Measurements from ENCODE around the gene LIN7C.
"Not testable (repeated sequence)": the region's sequence is repeated elsewhere in the genome, so short reads cannot be mapped to it uniquely, and the experiment has no call there.

LIN7C gene, protein sequence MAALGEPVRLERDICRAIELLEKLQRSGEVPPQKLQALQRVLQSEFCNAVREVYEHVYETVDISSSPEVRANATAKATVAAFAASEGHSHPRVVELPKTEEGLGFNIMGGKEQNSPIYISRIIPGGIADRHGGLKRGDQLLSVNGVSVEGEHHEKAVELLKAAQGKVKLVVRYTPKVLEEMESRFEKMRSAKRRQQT

DNA sequence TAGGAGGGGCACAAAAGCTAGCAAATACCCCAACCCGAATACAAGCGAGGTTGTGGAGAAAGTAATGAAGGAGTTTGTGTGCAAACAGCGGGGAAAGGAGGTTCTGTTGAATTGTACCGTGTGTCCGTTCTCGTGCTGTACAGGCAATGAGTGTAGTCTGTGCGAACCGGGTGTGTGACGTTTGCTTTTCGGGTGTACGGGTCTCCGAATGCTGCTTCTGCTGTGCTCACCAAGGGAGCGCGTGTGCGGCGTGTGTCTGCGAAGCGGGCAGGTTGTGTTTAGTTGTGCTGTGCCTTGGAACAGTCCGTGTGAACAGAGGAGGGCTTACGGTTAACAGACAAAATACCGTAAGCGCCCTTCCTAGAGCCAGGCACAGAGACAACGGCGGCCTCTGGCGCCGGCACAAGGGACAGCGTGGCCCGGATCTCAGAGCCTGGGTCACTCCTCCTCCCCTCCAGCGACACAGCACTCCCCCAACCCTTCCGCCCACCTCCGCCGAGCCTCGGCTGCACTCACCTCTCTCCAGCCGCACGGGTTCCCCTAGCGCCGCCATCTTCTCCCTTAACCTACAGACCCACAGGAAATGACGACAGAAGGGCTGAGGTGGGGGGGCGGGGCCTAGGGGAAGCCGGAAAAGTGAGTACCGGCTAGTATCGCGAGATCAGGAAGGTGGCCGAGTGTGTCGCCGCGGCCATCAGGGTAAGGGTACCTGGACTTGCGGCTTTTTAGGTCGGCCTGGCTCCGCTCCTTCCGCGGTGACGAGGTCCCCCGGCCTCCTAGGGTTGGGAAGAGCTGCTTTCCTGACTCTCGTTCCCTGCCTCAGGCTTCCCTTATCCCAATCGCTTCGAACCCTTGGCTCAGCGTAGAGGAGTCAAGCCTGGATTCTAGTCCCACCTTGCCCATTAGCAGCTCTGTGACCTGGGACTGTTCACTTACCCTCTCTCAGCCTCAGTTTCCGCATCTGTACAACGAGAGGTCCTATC is at the start of gene LIN7C:
Gene LIN7C (minus strand): TSS at position 570 of the 983 bp plus-strand sequence. CDS start 17 bp downstream, at position 553.
- DNase-seq, result peak; percentile 95

DNA sequence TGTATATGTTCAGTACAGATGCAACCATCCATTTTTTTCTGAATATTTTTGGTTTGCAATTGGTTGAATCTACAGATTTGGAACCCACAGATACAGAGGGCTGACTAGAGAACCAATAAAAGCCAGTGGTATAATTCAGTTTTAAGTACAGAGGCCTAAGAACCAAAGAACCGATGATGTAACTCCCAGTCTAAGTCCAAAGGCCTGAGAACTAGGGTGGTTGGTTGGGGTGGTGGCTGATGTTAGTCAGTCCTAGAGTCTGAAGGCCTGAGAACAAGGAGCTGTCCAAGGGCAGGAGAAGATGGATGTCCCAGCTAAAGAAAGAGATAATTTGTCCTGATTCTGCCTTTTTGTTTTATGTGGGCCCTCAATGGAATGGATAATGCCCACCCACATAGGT is 48.7 kb upstream of the LIN7C start:
- DNase-seq, result no peak

DNA sequence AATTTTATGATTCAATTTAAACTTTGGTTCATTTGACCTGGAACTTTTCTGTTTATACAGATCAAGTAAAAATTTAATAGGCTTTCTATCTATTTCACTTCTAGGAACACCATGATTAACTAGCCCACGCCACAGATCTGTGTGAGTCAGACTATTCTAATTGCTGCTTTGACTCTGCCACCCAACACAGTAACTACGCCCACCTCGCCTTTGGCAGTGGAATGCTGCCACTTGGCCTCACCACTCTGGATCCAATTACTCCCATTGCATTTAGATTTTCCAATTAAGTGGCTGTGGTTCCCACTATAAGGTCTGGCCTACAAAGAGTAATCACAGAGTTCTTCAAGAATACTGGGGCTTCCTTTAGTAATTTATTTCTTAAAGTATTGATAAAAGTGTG is 46.6 kb upstream of the LIN7C start:
- DNase-seq, result no peak

DNA sequence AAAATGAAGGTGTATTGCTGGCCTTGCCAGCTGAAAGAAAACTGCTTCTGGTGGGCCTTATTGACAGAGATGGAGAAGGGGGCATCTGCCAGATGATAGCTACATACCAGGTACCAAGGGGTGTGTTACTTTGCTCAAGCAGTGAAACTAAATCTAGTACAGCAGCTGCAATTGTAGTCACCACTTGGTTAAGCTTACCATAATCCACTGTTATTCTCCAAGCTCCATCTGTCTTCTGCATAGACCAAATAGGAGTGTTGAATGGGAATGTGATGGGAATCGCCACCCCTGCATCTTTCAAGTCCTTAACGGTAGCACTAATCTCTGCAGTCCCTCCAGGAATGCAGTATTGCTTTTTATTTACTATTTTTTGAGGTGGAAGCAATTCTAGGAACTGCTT is 45.8 kb upstream of the LIN7C start:
- DNase-seq, result no peak

DNA sequence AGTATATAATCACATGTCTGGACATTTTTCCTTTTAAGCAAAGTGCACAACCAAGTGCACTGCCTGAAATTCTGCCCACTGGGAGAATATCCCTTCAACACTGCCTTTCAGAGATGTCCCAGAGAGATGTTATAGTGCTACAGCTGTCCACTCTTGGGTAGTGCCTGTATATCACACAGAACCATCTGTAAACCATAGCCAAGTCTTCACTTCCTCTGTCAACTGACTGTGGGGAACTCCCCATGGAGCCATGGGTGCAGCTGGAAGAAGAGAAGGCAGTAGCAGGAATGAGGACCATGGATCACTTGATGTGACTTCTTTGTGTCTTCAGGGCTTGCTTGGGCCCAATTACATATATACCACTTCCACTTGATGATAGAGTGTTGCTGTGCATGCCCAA is 44.6 kb upstream of the LIN7C start:
- DNase-seq, result no peak

DNA sequence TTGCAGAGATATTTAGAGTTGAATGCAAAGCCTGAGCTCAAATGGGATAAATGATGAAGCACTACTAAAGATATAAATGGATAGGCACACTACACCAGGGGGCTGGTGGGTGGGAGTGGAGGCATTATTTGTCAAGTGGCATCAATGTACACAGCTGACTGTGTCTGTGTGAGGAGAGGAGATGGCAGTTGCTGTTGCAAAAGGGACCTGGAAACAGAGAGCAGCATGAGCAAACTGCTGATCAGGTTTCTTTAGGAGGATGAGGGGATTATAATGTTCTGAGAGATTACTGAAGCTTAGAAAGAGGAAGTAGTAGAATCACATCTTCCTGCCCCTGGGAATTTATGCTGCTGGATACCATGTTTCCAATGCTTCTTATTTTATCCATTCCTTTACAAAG is 39.4 kb upstream of the LIN7C start:
- no peak for DNase-seq

DNA sequence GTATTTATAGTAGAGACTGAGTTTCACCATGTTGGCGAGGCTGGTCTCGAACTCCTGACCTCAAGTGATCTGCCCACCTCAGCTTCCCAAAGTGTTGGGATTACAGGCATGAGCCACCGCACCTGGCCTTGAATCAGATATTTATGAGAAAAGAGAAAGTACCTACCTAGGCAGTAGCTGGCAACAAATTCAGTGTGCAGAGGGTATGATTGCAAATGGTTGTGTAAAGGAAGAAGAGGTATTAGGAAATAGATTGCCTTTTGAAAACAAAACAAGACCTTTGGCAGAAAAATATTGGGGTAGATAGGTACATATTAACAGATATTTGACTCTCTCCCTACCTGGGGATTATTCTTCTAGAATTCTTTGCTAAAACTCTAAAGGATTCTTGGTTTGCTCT is 38.5 kb upstream of the LIN7C start:
- no peak for DNase-seq

DNA sequence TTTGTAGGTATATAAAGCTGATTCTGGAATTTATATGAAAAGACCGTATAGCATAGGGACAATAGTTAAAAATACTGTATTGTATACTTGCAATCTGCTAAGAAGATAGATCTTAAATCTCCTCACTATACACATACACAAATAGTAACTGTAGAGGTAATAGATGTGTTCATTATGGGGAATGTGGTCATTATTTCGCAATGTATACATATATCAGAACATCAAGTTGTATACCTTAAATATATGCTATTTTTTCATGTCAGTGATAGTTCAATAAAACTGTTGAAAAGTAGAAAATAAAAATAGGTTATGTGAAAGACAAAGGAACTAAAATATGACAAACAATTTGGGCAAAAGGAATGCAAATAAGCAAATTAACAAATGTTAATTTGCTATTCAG is 35.2 kb upstream of the LIN7C start:
- no peak for DNase-seq

DNA sequence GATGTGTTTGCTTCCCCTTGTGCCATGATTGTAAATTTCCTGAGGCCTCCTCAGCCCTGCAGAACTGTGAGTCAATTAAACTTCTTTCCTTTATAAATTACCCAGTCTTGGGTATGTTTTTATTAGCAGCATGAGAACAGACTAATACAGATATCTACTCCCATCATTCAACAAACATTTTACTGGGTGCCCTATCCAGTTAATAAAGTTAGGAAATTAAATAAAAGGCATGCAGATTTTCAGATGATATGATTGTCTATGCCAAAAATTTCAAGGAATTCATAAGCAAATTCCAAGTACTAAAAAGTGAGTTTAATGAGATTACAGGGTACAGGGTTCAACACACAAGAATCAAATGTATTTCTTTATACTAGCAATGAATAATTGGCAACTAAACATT is 33.5 kb upstream of the LIN7C start:
- no peak for DNase-seq

DNA sequence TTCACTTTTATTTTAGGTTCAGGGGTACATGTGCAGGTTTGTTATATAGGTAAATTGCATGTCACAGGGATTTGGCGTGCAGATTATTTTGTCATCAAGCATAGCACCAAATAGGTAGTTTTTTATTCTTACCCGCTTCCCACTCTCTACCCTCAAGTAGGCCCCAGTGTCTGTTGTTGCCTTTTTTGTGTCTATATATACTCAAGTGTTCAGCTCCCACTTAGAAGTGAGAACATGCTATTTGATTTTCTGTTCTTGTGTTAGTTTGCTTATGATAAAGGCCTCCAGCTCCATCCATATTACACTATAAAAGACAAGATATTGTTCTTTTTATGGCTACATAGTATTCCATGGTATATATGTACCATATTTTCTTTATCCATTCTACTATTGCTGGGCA is 28.5 kb upstream of the LIN7C start:
- no peak for DNase-seq

DNA sequence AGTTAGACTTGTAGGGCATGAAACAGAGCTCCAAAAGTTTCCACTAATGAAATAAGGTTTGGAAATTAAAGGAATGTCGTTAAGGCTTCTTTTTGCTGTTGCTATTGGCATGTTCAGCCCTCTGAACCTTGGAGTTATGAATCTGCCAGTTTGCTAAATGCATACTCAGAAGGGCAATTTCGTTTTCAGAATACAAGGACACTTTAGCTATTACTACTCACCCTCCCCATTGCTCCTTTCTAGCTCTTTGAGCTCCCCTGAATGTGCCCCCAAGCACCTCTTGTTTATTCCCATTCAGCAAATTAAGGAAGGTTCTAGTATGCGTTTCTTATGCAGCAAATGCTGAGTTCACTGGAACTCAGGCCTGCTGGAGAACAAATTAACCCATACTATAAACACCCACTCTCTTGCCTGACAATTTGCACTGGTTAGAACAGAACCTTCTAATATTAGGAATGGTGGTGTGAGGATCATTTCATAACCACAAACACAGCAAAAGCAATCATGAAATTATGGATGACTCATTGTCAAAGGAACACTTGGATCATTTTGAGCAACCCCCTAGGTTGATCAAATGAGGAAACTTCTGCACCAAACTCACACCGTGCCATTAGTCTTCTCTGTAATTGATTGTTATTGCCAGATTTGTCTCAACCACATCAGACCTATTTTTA is 26.2 kb upstream of the LIN7C start:
- DNase-seq, result no peak

DNA sequence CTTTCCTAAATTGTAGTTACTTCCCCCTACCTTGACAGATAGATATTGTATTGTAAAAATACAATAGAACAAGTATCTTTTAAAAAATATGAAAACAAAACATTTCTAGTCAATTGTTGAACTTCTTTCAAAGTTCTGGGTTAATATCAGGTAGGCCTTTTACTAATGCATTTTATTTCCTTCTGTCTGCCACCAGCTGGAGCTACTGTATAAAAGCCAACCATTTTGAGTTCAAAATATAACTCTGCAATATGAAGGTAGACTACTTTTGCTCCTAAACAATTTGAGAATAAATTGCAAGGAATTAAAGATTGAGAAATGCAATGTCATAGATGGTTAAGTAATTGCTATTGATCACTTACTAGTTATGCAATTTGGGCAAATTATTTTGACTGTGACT is 22.1 kb upstream of the LIN7C start:
- no peak for DNase-seq

DNA sequence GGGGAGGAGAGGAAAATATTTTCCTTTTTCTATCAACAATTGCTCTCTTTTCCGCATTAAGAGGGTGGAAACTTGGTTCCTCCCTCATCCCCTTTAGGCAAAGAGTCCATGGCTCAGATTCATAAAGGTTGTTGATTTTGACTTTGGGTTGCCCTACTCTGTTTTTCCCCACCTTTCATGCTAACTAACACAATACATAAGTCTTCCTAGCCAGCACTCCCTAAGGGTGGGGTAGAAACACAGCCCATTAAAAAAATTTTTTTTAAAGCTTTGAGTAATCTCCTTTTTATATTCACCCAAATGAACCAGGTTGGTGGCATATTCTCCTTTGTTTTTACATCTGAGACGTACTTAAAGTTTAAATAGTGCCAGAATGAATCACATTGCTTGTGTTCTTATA is 20.0 kb upstream of the LIN7C start:
- no peak for DNase-seq

DNA sequence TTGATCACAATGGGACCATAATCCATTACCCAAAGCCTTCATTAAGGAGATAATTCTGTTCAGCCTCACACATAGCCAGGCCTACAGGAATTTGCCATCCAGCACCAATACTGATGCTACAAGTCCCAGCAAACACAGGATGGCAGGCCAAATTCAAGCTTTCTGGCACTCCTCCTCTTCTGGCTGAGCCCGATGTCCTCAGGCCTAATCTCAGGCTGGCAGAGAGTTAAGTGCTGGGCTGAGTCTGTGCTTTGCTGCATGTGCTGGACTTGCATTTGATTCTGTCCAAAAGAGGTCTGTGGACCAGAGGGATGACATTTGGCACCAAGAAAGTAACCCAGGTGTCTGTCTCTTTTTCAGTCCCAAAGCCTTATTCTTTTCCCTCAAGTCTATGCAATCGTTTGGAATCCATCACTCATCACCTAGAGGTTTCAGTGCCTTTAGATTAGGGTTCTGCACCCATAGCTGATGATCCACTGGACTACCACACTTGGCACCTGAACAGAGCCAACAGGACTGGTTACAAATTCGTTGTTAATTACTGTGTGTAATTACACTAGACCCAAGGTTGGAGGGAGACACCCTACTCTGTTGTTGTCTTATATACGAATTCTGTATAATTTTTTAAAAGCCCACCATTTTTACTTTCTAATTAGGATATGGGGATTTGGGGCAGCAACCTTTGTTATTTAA is 19.4 kb upstream of the LIN7C start:
- no peak for DNase-seq

DNA sequence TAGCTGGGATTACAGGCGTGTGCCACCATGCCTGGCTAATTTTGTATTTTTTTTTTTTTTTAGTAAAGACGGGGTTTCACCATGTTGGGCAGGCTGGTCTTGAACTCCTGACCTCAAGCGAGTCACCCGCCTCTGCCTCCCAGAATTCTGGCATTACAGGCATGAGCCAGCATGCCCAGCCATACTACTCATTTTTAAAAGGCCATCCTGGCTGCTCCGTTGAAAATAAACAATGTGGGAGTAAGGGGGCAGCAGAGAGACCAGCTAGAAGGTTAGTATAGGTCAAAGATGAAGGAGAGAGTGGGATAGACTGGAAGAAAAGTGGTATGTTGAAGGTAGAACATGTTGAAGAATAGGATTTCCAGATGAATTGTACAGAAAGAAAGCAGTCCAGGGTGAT is 17.6 kb upstream of the LIN7C start:
- no peak for DNase-seq

DNA sequence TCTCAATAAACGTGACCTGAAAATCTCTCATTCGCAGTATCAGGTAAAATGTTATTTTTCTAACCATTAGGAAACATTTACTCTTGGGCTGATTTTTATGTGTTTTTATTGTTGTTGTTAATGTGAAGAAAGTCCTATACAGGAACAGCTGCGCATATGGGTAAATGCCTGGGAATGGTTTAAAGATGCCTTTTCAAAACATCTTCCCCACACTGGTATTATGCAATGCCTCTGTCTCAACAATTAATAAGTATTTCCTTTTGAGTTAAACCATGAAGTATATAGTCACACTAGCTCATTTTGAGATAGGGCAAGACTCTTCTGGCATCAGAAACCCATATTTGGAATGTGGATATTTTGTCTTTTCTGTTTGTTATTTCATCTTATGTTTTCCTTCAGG is 13.7 kb upstream of the LIN7C start:
- DNase-seq, result no peak

DNA sequence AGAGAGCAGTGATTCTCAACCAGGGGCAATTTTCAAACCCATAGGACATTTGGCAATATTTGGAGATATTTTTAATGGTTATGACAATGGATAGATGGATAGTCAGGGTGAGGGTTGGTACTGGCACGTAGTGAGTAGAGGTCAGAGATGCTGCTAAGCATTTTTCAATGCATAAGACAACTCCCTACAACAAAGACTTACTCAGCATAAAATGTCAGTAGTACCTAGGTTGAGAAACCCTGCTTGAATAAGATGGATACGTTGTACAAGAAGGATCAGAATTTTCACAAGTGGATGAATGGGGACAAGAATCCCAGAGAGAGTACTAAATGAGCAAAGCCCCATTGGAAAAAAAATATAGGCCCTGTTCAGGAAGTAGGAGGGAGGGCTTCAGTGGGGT is 11.9 kb upstream of the LIN7C start:
- DNase-seq, result no peak

DNA sequence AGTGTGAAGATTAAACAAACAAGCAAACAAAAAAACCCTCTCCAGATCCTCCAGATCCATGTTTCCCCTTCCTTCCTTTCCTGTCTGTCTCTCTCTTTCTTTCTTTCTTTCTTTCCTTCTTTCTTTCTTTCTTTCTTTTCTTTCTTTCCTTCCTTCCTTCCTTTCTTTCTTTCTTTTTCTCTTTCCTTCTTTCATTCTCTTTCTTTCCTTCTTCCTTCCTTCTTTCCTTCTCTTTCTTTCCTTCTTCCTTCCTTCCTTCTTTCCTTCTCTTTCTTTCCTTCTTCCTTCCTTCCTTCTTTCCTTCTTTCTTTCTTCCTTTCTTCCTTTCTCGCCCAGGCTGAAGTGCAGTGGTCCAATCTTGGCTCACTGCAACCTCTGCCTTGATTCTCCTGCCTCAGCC is 10.9 kb upstream of the LIN7C start:
- DNase-seq, result not testable (repeated sequence)

DNA sequence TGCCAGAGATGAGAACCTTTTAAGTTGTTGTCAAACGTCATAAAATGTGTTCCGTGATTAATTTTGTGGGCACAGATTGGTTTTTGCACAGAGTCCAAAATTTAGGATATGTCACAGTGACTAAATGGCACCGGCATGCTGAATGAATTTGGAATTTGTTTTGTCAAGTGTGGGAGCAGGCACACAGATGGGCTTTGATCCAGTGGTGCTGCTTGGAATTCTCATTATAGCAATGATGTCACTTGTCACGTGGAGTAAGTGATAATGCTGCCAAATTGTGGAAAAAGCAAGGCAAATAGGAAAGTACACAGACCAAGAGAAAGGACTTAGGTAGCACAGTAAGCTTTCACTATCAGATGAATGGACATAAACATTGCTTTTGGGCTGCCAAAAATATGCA is 8.0 kb upstream of the LIN7C start:
- no peak for DNase-seq

DNA sequence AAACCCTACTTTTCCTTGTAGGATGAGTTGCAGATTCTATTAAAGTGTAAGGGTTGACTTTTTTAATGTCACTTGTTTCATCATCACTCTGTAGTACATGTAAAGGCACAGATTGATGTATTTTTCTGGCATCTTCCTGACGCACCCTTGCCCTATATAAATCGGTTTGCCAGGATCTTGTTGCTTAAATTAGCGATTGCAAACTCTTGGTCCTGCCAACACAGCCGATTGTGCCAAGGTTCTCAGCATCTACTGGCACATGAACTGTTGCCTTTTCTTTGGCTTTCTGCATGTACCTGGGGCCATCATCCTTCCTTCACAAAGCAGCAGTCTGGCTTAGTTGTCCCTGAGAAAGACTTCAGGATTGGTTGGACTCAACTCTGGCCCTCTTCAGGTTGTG is 7.5 kb upstream of the LIN7C start:
- DNase-seq, result no peak

DNA sequence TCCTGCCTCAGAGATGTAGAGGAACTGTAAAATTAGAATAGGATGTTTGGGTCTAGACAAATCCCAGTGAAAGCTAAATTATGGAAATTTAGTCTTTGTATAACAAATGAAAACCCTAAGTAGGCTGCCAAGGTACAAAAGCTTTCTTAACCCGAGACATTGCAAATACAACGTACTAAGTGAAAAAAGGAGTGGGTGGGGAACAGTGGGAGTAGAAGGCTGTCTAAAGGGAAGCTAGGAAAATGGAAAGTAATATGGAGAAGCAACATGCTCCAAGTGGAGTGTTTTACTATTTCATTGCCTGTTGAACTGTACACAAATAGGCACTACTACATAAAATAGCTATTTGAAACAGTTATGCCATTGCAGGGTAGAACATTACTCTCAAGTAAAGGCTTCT is 6.8 kb upstream of the LIN7C start:
- no peak for DNase-seq

DNA sequence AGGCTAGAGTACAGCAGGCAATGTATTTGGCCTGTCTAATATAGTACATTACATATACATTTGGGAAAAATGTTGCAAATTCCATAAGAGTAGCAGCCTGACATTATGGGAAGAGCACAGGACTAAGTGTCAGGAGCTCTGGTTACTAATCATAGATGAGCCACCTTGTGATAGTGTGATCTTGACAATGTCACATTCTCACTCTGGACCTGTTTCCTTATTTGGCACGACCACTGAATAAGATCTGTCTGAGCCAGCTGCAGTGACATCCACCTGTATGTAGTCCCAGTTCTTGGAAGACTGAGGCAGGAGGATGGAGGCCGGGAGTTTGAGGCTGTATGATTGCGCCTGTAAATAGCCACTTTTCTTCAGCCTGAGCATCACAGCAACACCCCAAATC is 5.7 kb upstream of the LIN7C start:
- DNase-seq, result no peak

DNA sequence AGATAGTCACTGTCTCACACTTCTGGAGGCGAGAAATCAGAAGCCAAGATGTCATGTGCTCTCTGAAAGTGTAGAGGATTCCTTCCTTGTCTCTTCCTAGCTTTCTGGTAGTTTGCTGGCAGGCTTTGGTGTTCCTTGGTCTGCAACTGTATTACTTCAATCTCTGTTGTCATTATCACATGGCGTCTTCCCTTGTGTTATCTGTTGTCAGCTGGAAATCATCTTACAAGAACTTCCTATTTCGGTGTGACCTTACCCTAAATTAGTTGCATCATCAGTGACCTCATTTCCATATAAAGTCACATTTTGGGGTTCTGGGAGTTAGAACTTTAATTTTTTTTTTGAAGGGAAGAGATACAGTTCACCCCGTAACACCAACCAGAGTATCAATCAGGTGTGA is 3.3 kb upstream of the LIN7C start:
- DNase-seq, result no peak
